Spleen (tissue), 11 donors: Measurements from ENCODE around the gene TPCN2. TPM values are rescaled to one million over a fixed set of nuclear protein-coding genes. Genes with fewer than 3 reads are reported as not detected.
"Not testable (repeated sequence)": the region's sequence is repeated elsewhere in the genome, so short reads cannot be mapped to it uniquely, and the experiment has no call there.

ENCODE experiments used
- DNase-seq: peaks from one replicate; pipeline ENCODE4 v3.0.0-alpha.2; 2020
- H3K27ac ChIP-seq, 8 donors: fragments of 200-600 bp; sonication (generic) in 7 of 8; 1 replicate in 4 of 8; 2 replicates in 4 of 8; pipeline versions ENCODE4 v1.5.0 to v1.8.0; 2016 to 2021; ENCODE audit warnings: inconsistent platforms in 4 of 8, mild to moderate bottlenecking in 4 of 8, moderate library complexity in 1 of 8
- H3K27me3 ChIP-seq, 7 donors: fragments of 200-600 bp; sonication (generic) in 6 of 7; replicated peaks in 1 of 7; 1 replicate in 4 of 7; 2 replicates in 3 of 7; pipeline versions ENCODE4 v1.5.0 to v1.8.0; 2016 to 2021; ENCODE audit warnings: inconsistent platforms in 3 of 7, mild to moderate bottlenecking in 1 of 7
- H3K36me3 ChIP-seq, 6 donors: fragments of 200-600 bp; sonication (generic) in 5 of 6; 1 replicate in 4 of 6; 2 replicates in 2 of 6; pipeline versions ENCODE4 v1.5.0 to v1.8.0; 2016 to 2021; ENCODE audit warnings: inconsistent platforms in 2 of 6
- H3K4me1 ChIP-seq, 6 donors: fragments of 200-600 bp; sonication (generic) in 5 of 6; 1 replicate in 3 of 6; 2 replicates in 3 of 6; pipeline versions ENCODE4 v1.5.0 to v1.8.0; 2016 to 2021; ENCODE audit warnings: inconsistent platforms in 3 of 6
- H3K4me3 ChIP-seq, 8 donors: fragments of 200-600 bp; sonication (generic) in 7 of 8; 1 replicate in 4 of 8; 2 replicates in 4 of 8; pipeline versions ENCODE4 v1.5.0 to v1.8.0; 2016 to 2021; ENCODE audit warnings: inconsistent platforms in 4 of 8, mild to moderate bottlenecking in 4 of 8, moderate library complexity in 2 of 8
- H3K9me3 ChIP-seq, 8 donors: fragments of 200-600 bp; sonication (generic) in 7 of 8; 1 replicate in 4 of 8; 2 replicates in 4 of 8; pipeline versions ENCODE4 v1.5.0 to v1.8.0; 2016 to 2021; ENCODE audit warnings: inconsistent platforms in 4 of 8
- CTCF ChIP-seq, 11 experiments: fragments of 200-600 bp in 7 of 11; fragments of 450-650 bp in 4 of 11; sonication (generic) in 4 of 11; IDR thresholded peaks in 8 of 11; conservative IDR thresholded peaks in 3 of 11; 1 replicate in 7 of 11; 2 replicates in 4 of 11; pipeline versions ENCODE4 v1.4.0 to v1.8.0; 2016 to 2021; ENCODE audit warnings: antibody characterized with exemption in 11 of 11, inconsistent platforms in 4 of 11, mild to moderate bottlenecking in 1 of 11
- POLR2A ChIP-seq, 3 donors: fragments of 450-650 bp; IDR thresholded peaks; one replicate each; pipeline ENCODE4 v1.5.1; 2017; ENCODE audit warnings: antibody characterized with exemption in 3 of 3, mild to moderate bottlenecking in 1 of 3
- POLR2AphosphoS5 ChIP-seq, 3 donors: sonication (generic); formaldehyde crosslinking; IDR thresholded peaks; one replicate each; pipeline ENCODE4 v1.5.1; 2017; ENCODE audit warnings: antibody characterized with exemption in 3 of 3
- WGBS, 5 donors: extraction: QIAGEN DNeasy Blood & Tissue Kit in 3 of 5; methylation state at CpG; one replicate each; pipeline versions ENCODE4 v1.1.5 to v1.1.7; 2013 to 2018; 5-methylcytosine and 5-hydroxymethylcytosine counted together
- intact Hi-C: fragments of 100-400 bp; cut with DNase I; formaldehyde crosslinking; loops from one replicate; pipeline ENCODE4 v1.15.0; 2023; ENCODE audit warnings: low total_unique reads
- polyA plus RNA-seq, 3 donors: library from polyadenylated mRNA; stranded (reverse); fragments of 200-250 nt; gene quantifications; one replicate each; pipeline ENCODE4 v1.2.1, GENCODE V29; 2013
- total RNA-seq, 7 donors: library from RNA; depleted of rRNA in 3 of 7; stranded (reverse); fragments of >200 nt in 3 of 7; fragmentation: NEBNext Ultra II Directional in 4 of 7; extraction: Animal tissue kit (Norgen Biotek cat#: 25700) in 4 of 7; gene quantifications; one replicate each; pipeline versions ENCODE4 v1.1.0 to v1.2.1, GENCODE V29; 2016 to 2021
- donor health status: healthy with polysubstance abuse.
- donor health status: DM: no; HTN: no; CAD: no; lungs with moderate emphysema.
- donor health status: DM: no; HTN: no; CAD: no.
- donor health status: Bipolar disorder and iron deficiency.
- donor health status: healthy.
- donor health status: DM: no; HTN: no; CAD: no.
- donor health status: DM: yes; HTN: yes; CAD: no.

The TPCN2 gene
- total and polyA plus RNA-seq, 10 donors: 3.6 to 30.4 (median 24.1) TPM

GRCh38 chr11:69132301-69132670 is 83.6 kb downstream of the TPCN2 start:
- H3K27ac ChIP-seq: no peak overlapping the region
- TF ChIP-seq POLR2A (IDR thresholded peaks at IDR 0.05) (no peak), POLR2AphosphoS5 (IDR thresholded peaks at IDR 0.05) (no peak), CTCF (IDR thresholded peaks at IDR 0.05 in 8 of 11, conservative IDR thresholded peaks at IDR 0.05 in 3 of 11) (no peak)
- intact Hi-C loops: no loop called here
- H3K9me3 ChIP-seq: peaks cover 0 to 35% (median 22%) of the 10 kb centered on the region in 8 donors
- H3K27me3 ChIP-seq: no peaks in the 10 kb centered on the region
- 63 to 94% (median 84%) methylated on average over 7 of the region's 7 CpGs for WGBS, 5 donors
- H3K4me3 ChIP-seq: no peak overlapping the region
- no peaks in the 10 kb centered on the region for H3K36me3 ChIP-seq
- DNase-seq: no peak
- H3K4me1 ChIP-seq: peaks cover 0 to 20% (median 7%) of the 10 kb centered on the region in 6 donors

DNA sequence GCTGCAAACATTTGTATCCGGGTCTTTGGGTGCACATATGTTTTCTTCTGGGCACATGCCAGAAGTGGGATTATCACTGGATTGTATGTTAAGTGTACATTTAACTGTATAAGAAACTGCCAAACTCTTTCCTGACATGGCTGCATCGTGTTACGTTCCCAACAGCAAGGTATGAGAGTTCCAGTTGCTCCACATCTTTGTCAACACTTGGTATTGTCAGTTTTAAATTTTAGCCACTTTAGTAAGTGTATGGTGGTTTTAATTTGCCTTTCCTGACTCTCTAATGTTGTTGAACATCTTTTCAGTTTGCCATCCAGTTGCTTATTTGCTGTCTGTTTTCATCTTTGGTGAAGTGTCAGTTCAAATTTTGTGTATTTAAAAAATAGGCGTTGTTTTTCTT is 84.5 kb downstream of the TPCN2 start:
- no peak overlapping the region for H3K27ac ChIP-seq
- H3K27me3 ChIP-seq: no peaks in the 10 kb centered on the region
- no peaks in the 10 kb centered on the region for H3K36me3 ChIP-seq
- WGBS, 5 donors: 94 to 97% (median 97%) methylated on average over 4 of the region's 4 CpGs
- H3K4me1 ChIP-seq: peaks cover 0 to 20% (median 7%) of the 10 kb centered on the region in 6 donors
- peak; percentile 2 for DNase-seq
- TF ChIP-seq CTCF (IDR thresholded peaks at IDR 0.05 in 8 of 11, conservative IDR thresholded peaks at IDR 0.05 in 3 of 11): no peak
- no peak overlapping the region for H3K4me3 ChIP-seq
- intact Hi-C loops: no loop called here
- H3K9me3 ChIP-seq: peaks cover 0 to 27% (median 17%) of the 10 kb centered on the region in 8 donors

GRCh38 chr11:69134182-69134581 is 85.5 kb downstream of the TPCN2 start:
- H3K9me3 ChIP-seq: peaks cover 0 to 18% (median 12%) of the 10 kb centered on the region in 8 donors
- intact Hi-C loops: not testable (repeated sequence)

DNA sequence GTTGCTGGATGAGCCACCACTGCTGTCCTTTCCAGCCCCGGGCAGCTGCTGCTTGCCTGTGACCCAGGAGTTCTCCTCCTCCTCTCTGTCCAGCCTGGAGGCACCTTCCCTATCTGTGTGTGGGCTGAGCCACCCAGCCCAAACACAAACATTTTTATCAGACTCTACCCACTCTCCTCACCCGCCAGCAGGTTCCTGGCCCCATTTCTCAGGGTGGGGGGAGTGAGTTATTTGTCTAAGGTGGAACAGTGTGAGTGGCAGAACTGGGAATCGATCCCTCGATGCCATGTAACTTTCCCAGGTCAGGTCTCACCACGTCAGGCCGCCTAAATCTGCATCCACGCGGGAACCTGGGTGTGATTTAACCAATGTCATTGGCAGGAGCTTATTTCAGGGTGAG is 86.2 kb downstream of the TPCN2 start:
- H3K4me3 ChIP-seq: no peak overlapping the region
- peaks cover 0 to 17% (median 11%) of the 10 kb centered on the region in 8 donors for H3K9me3 ChIP-seq
- H3K4me1 ChIP-seq: peaks cover 0 to 20% (median 7%) of the 10 kb centered on the region in 6 donors
- H3K27ac ChIP-seq: no peak overlapping the region
- 88 to 97% (median 93%) methylated on average over 7 to 8 of the region's 8 CpGs for WGBS, 5 donors
- H3K36me3 ChIP-seq: no peaks in the 10 kb centered on the region
- DNase-seq: peak; percentile 23
- no peak for TF ChIP-seq CTCF (IDR thresholded peaks at IDR 0.05 in 8 of 11, conservative IDR thresholded peaks at IDR 0.05 in 3 of 11)
- intact Hi-C loops: no loop called here
- no peaks in the 10 kb centered on the region for H3K27me3 ChIP-seq

More at GRCh38 chr11:69134182-69134581, 85.5 kb downstream of the TPCN2 start:
- not testable (repeated sequence) for H3K36me3 ChIP-seq, H3K27ac ChIP-seq, H3K4me3 ChIP-seq, H3K27me3 ChIP-seq
- peaks cover 0 to 20% (median 7%) of the 10 kb centered on the region in 6 donors for H3K4me1 ChIP-seq
- DNase-seq: peak; percentile 2
- 55 to 87% (median 68%) methylated on average over 1 to 2 of the region's 2 CpGs for WGBS, 5 donors
